Fibroblast of skin of right quadriceps (primary cell): ENCODE data around the gene EOMES.

Experiments
- DNase-seq: peaks from one replicate; pipeline ENCODE4 v3.0.0-alpha.2; 2013

EOMES gene

GRCh38 chr3:27678234-27678633, 43.9 kb downstream of the EOMES start:
- no peak for DNase-seq

DNA sequence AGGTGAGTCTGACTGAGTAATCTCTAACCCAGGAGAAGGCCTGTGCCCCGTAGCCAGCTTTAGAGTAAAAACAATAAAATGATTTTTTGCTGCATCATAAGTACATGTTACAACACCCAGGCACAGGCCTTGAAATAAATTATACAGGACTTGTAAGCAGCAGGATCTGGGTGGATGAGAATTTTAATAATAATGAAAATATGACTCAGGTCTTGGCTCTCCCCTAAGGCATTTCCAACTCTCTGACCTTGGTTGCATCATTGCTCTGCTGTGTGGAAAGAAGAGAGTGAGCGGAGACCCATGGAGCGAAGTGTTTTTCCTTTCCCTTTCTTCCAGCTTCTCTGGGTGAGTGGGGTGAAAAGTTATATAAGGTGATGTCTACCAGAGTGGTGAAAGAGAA, 44.6 kb downstream of the EOMES start:
- DNase-seq = peak; percentile 93

DNA sequence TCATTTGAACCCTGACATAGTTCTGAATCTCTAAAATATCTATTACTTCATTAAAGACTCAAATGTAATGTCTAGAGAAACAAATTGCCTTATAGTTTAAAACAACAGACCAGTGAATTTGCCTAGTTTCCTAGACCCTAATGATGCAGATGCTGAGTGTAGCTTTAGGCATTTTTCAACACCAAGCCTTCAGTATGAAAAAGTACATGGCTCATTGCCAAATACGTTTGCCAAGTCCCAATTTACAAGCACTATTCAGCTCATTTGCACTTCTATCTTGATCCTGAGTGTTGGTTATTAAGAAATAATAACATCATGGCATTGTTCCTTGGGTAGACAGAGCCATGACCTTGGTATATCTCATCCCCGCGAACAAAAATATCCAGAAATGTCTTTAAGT, 46.8 kb downstream of the EOMES start:
- DNase-seq = peak; percentile 72

GRCh38 chr3:27673701-27674100, 48.4 kb downstream of the EOMES start:
- DNase-seq = no peak

GRCh38 chr3:27671101-27671500, 51.0 kb downstream of the EOMES start:
- DNase-seq = no peak

GRCh38 chr3:27670619-27671018, 51.5 kb downstream of the EOMES start:
- DNase-seq = no peak

- no peak for DNase-seq
These were observed 52.5 kb downstream of the EOMES start for GRCh38 chr3:27669591-27669990.

GRCh38 chr3:27667751-27668150, 54.4 kb downstream of the EOMES start:
- no peak for DNase-seq

GRCh38 chr3:27666708-27667107, 55.4 kb downstream of the EOMES start:
- peak; percentile 90 for DNase-seq

GRCh38 chr3:27666272-27666671, 55.9 kb downstream of the EOMES start:
- no peak for DNase-seq
